ENCODE data around the gene CFAP58.

DNA sequence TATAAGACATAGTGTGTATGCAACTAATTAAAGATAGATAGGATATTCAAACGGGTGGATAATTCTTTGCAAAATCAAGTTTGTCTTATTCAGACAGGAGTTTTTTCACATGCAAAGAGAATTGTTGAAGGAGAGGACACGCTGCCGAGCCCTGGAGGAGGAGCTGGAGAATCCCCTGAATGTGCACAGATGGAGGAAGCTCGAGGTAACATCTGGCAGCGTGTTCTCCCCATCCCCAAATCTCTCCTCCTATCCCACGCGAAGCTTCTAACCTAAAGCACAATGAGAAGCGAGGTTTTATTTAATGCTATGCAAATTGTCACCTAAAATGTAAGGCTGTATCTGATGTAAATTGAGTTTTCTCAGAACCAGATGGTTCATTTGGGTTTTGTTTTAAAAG, 50.0 kb downstream of the CFAP58 start:
- TF ChIP-seq, protein P1, sequence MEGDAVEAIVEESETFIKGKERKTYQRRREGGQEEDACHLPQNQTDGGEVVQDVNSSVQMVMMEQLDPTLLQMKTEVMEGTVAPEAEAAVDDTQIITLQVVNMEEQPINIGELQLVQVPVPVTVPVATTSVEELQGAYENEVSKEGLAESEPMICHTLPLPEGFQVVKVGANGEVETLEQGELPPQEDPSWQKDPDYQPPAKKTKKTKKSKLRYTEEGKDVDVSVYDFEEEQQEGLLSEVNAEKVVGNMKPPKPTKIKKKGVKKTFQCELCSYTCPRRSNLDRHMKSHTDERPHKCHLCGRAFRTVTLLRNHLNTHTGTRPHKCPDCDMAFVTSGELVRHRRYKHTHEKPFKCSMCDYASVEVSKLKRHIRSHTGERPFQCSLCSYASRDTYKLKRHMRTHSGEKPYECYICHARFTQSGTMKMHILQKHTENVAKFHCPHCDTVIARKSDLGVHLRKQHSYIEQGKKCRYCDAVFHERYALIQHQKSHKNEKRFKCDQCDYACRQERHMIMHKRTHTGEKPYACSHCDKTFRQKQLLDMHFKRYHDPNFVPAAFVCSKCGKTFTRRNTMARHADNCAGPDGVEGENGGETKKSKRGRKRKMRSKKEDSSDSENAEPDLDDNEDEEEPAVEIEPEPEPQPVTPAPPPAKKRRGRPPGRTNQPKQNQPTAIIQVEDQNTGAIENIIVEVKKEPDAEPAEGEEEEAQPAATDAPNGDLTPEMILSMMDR (IDR thresholded peaks at IDR 0.05 in 4 of 5, conservative IDR thresholded peaks at IDR 0.05 in 1 of 5) = no peak
- no peak for TF ChIP-seq POLR2A (IDR thresholded peaks at IDR 0.05)
